ENCODE measurements around the gene FIGN. TPM values are rescaled to one million over a fixed set of nuclear protein-coding genes. Genes with fewer than 3 reads are reported as not detected.

The FIGN gene
- total RNA-seq, 1 donor from 2014 or later = 16.4 TPM

DNA sequence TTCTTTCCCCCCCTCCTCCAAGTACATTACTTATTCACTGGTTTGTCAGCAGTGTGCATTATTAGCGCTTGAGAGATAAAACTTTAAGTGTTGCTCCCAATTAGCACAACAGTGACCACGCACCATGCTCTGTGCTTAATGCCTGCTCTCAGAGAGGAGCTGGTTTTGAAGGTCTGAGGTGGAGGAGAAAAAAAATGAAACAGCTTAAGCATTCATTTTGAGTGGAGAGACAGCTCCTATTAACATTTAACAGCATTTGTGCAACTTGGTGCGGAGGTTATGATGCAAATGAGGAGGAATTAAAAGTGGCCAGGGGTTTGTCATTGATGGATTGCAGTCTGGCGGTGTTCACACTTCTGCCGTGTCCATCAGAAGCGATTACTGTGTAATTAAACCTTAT, 141.8 kb downstream of the FIGN start:
- intact Hi-C loops (cut with DNase I) = no loop called here
- DNase-seq (ENCODE audit: low spot score) = no peak

DNA sequence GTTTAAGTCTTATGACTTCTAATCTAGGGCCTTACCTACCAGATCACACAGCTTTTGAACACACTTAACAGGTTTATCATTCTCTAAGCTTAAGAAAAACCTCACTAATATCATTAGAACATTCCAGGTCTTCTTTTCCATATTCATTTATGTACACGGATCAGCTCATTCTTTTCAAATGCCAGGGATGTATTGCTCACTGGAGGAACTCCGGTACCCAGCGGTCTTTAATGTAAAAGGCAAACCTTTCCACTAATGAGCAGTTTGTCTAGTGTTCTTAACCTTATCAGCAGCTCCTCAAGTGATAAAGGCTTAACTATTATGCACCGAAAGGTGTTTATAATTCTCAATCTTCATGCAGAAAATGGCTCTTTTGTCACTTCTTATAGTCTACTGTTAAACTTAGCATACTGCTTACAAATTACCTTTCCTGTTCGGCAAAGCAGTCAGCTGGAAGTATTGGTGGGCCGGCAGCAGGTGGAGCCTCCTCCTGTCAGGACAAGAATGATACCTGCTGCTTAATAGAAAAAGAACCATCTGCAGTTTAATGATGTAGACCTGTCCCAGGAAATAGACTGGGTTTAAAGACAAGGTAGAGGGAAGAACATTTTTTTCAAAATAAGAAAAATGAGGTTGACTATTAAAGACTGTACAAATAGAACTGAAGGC, 142.7 kb downstream of the FIGN start:
- DNase-seq (ENCODE audit: low spot score) = no peak
- intact Hi-C loops (cut with DNase I) = no loop called here

DNA sequence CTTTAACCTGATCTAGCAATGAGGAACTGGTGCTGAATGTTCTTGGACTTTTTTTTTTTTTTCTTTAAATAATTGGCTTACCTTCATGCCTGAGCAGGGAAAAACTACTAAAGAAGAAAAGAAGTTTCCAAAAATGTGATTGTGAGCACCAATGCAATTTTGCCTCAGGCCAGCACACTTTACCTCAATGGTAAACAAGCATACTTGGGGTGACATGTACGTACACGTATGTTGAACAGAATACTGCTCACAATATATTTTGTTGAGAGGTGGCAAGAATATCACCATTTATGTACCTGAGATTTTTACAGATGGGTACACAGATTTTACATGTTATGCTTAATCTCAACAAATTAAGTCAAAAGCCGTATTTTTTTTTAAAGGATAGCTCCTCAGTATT, 144.3 kb downstream of the FIGN start:
- intact Hi-C loops (cut with DNase I) = no loop called here
- no peak for DNase-seq (ENCODE audit: low spot score)

DNA sequence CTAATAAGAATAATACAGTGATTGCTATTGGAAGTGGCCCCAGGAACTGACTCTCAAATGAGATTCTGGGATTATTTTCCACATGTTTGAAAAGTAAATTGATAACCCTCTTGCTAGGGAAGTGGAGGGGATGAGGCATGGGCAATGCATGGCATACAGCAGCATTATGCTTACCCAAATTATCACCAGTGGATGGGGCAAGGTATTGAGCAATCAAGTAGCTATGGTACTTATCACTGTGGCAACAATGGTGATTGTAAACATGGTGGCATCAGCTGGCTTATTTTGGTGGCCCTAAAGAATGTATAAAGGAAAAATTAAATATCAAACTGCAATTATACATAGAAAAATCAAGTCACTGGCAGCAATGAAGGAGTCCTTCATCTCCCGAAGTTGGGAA, 155.1 kb downstream of the FIGN start:
- intact Hi-C loops (cut with DNase I) = no loop called here
- no peak for DNase-seq (ENCODE audit: low spot score)

DNA sequence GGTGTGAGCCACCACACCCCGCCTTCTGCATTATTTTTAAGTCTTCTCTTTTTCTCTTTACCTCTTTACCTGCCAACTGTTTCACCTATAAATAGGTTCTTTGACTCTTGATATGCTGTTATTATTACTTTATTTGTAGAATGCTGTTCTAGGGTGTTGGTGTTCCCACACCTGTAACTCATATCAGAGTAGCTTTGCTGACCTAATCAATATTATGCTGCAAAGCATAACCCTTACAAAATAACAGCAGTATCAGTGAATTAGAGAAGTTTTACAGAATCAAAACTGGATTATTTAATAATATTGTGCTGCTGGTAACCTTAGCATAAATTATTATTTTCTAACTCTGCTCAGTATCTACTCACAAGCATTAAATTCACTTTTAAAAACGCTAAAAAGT, 161.5 kb downstream of the FIGN start:
- intact Hi-C loops (cut with DNase I) = no loop called here
- DNase-seq (ENCODE audit: low spot score) = no peak

DNA sequence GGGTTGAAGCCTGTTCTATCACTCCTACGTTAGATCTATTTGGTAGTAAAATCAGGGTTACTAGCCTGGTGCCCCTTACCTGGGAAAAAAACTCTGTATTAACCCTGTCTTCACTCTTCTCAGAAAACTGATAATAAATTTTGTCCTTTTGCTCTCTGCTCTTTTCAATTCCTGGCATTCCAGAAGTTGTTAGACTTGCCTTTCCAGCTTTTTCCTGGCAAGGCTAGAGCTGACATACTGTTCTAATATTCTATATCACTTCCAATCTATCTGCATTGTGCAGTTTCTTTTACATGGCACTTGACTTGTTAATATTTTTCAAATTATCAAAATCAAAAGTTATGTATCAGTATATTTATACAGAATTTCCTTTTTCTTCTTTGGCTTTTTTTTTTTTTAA, 162.2 kb downstream of the FIGN start:
- DNase-seq (ENCODE audit: low spot score) = no peak
- intact Hi-C loops (cut with DNase I) = no loop called here

DNA sequence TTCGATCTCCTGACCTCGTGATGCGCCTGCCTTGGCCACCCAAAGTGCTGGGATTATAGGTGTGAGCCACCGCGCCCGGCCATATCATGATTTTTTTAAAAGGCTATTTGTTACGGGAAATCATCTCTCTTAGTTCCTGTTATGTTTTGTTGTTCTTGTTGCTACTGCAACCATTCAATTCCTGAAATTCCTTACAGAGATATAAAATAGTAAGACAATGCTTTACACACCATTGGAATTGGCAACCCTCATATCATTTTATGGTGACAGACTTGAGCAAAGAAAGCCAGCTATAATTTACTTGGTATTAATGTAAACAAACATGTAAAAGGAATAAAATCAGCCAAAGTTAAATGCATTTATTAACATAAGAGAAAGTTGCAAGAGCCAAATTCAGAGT, 163.0 kb downstream of the FIGN start:
- DNase-seq (ENCODE audit: low spot score) = no peak
- intact Hi-C loops (cut with DNase I) = no loop called here

DNA sequence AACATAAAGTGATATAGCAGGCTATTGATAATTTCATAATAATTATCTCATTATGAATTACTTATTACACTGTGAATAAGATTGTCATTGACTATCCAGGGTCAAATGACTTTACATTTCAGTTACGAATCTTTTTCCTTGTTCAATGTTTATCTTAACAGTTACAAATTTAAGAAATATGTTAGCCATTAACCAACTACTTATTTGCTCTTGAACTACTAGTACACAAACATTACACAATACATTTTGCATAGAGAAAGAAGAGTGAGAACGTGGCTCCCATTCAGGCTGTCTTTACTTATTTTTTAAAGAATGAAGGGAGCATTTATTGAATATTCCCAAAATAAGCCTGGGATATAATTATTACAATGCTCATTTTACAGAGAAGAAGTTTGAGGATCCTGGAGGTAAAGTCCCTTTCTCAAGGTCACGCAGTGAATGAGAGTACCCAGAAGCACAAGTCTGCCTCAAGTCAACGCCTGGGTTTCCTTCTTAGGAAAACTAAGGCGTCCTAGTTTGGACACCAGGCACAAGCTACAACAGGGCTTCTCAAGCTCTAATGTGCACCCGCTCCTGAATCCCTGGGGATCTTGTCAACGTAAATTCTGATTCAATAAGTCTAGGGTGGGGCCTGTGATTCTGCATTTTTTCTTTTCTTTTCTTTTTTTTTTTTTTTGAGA, 164.2 kb downstream of the FIGN start:
- no peak for DNase-seq (ENCODE audit: low spot score)
- intact Hi-C loops (cut with DNase I) = no loop called here

DNA sequence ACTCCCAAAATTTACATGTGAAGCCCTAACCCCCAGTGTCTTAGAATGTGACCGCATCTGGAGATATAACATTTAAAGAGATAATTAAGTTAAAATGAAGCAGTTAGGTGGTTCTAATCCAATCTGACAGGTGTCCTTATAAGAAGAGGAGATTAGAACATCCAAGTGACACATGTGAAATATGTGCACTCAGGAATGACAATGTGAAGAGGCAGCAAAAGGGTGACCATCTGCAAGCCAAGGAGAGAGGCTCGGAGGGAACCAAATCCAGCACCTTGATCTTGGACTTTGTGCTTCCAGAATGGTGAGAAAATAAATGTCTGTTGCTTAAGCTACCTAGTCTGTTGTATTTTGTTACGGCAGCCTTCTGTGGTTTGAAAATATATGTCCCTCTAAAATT, 165.4 kb downstream of the FIGN start:
- DNase-seq (ENCODE audit: low spot score) = no peak
- intact Hi-C loops (cut with DNase I) = no loop called here

DNA sequence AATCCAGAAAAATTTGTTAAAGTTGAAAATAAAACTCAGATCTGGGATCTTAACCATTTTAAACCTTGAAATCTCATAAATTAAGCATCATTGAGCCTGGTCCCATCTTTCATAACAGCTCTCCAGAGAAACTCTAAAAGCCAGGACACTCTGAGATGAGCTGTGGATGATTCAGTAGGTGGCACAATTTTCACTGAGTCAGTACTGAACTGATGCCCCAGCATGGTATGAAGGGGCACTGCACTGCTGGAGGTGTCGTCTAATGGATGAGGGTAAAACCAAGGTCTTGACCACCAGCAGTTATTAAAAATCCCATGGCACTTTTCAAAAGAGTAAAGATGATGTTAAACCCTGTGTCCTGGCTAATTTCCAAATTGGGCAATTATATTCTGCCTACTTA, 170.6 kb downstream of the FIGN start:
- intact Hi-C loops (cut with DNase I) = no loop called here
- no peak for DNase-seq (ENCODE audit: low spot score)

DNA sequence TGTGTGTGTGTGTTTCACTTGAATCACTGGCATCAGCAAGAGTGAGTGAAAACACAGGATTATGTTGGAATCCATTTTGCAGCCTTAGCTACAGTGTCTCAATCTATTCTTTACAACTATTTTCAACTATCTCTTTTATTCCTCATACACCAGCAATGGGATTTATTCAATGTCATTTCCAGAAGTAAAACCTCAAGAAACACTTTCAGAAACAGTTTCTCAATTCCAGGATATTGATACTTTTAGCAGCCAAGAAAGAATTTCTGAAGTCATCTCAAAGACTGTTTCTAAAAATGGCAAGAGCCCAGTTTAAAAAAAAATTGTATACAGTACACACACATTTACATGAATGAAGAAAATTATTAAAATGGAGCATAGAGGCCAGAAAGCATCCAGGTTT, 171.6 kb downstream of the FIGN start:
- intact Hi-C loops (cut with DNase I) = no loop called here
- DNase-seq (ENCODE audit: low spot score) = no peak

DNA sequence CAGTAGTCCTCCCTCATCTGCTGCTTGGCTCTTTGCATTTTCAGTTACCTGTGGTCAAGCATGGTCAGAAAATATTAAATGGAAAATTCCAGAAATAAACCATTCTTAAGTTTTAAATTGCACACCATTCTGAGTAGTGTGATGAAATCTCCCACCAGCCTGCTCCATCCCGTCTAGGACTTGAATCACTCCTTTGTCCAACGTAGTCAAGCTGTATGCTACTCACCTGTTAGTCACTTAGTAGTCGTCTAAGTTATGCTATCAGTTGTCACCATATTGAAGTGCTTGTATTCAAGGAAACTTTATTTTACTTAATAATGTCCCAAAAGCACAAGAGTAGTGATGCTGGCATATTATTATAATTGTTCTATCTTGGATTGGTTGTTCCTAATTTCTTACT, 172.5 kb downstream of the FIGN start:
- DNase-seq (ENCODE audit: low spot score) = no peak
- intact Hi-C loops (cut with DNase I) = no loop called here

DNA sequence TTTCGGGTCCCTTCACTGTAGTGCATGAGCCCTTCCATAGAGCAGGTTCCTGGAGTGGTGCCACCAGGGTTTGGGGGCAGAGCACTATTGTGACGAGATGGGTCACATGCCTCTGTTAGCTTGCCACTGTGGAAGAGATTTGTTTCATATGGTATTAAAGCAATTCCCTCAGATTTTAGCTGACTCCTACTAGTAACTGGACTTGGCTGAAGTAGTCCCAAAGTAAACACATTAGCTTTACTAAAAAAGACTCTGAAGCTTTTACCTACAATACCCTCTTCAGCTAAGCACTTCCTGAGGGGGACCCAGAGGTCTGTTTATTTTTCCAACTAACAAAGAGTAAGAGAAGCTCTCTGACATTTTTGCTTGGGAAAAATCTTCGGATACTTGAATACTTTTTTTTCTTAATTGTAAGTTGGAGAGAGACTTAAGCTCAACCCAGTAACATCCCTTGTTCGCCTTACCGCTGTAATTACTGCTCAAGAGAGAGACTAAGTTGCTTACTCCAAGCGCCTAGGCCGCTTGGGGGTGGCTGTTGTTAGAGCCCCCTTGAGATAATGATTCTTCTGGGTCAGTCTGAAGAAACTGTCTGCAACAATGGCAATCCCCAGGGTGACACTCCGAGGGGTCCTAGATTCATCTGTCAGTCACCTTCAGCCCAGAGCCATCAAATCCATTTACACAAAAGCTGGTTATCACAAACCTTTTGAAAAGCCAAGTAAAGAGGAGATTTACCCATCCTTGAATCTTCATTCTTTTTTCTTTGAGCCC, 177.4 kb downstream of the FIGN start:
- intact Hi-C loops (cut with DNase I) = no loop called here
- DNase-seq (ENCODE audit: low spot score) = no peak

DNA sequence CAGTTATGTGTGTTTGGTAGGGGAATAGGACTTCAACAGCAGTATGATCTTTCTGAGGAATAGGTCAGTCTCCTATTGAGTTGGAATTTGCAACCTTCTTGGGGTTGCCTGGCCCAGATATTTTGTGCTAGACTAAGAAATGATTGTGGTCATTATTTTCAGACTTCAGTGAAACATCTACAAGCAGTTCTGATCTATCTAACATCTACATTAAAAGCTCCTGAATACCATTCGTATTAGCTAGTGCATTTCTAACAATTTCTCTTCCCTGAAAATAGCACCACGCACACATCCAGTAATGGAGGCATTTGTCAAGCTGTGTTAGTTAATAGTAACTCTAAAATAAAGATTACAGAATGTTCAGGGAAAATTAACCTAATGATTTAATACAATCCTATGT, 179.3 kb downstream of the FIGN start:
- DNase-seq (ENCODE audit: low spot score) = no peak
- intact Hi-C loops (cut with DNase I) = no loop called here

DNA sequence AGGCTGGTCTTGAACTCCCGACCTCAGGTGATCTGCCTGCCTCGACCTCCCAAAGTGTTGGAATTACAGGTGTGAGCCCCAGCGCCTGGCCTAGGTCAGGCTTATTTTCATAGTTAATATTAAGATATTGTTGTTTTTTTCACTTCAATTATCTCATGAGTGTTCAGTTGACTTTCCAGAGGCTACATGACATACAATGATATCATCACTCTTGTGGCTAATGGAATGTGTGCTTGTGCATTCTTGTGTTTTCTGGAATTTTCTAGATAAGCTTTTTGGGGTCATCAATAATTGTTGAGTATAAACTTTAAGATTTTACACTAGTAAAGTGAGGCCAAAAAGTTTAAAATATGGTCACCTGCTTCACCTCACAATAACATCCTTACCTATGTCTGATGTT, 180.9 kb downstream of the FIGN start:
- intact Hi-C loops (cut with DNase I) = no loop called here
- no peak for DNase-seq (ENCODE audit: low spot score)

DNA sequence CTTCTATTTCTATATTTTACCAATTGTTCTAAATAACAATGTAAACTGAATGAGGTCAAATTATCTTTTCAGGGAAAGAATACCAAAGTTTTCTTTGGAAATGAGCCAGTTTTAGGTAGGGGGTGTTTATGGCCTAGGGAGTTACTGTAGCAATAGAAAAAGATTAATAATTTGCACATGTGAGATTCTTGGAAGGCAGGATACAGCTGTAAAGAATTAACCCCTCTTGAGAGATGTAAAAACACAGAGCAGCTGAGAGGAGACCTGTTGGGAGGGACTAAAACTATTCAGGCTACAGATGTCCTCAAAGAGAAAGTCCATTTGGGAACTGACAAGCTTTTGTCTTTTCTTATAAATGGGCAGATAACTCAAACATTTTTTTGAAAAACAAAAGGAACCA, 182.2 kb downstream of the FIGN start:
- intact Hi-C loops (cut with DNase I) = no loop called here
- DNase-seq (ENCODE audit: low spot score) = no peak

DNA sequence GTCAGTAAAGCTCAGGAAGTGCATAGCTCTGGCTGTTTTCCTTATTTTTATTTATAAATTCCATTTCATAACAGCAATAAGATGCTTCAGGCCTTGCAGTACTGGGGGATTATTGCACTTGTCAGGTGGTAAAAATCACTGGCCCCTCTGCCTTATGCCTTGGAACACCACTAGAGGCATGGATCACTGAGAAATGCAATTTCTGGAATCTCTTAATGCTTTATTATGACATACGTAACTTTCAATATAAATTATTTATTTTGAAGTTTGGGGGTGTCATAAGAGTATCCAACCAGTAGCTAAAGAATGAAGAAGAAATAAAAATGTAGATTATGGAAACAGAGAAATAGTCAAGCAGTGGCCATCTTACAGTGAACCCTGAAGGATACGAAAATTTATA, 183.1 kb downstream of the FIGN start:
- no peak for DNase-seq (ENCODE audit: low spot score)
- intact Hi-C loops (cut with DNase I) = no loop called here

DNA sequence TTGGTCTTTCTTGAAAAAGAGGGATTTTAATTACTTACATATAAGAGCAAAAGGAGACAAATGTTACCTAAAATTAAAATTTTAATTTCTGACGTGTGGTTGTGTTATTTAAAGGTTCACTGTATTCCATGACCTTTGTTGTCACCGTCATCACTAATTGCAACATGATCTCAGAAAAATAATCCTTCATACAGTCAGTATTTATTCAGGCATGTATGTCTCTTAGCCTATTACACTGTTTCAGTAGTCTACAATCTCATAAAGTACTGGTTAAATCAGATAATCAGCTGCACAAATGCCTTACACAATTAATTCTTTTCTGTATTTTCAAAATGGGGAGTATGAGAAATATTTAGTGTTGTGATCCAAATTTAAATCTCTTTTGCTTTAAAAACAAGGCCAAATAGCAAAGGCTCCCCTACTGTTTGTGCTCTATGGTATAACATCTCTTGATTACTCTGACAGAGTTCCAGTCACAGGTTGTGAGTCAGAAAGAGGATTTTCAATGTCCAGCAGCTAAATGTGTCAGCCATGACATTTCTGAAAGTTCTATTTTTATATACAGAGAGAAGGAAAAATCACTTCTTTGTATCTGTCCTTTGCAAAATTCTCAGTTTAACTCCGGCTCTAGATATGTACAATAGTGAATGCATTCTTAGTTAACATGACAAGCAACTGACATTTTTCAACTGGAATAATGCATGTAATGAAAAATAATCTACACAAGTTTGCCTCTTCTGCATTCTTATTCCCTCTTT, 184.0 kb downstream of the FIGN start:
- intact Hi-C loops (cut with DNase I) = no loop called here
- no peak for DNase-seq (ENCODE audit: low spot score)

DNA sequence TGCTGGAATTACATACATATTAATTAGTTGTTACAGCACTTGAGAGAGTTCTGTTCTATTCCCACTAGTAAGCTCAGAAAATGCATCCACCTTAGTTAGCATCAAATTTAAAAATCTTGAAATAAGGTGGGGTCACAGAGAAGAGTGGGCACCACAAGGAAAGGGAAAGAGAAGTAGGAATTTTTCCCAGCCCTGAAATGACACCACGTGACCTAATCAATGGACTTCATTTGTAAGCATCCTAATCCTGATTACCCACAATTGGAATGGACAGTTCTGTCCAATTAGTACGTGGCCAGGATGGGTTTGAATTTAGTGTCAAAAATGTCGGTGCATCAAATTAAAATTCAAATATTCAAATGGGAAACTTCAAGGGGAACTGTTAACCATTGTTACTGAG, 186.8 kb downstream of the FIGN start:
- intact Hi-C loops (cut with DNase I) = no loop called here
- DNase-seq (ENCODE audit: low spot score) = no peak
